GM11168 (cell line): ENCODE results near the gene DNAH7.

Source experiments
- in situ Hi-C: fragments of 300-500 bp; cut with MboI; formaldehyde crosslinking; loops from one replicate; pipeline ENCODE4 v1.12.0; 2022; ENCODE audit warnings: low sequenced_read_pairs; ENCODE audit not compliant: unreplicated experiment

DNAH7 gene

DNA sequence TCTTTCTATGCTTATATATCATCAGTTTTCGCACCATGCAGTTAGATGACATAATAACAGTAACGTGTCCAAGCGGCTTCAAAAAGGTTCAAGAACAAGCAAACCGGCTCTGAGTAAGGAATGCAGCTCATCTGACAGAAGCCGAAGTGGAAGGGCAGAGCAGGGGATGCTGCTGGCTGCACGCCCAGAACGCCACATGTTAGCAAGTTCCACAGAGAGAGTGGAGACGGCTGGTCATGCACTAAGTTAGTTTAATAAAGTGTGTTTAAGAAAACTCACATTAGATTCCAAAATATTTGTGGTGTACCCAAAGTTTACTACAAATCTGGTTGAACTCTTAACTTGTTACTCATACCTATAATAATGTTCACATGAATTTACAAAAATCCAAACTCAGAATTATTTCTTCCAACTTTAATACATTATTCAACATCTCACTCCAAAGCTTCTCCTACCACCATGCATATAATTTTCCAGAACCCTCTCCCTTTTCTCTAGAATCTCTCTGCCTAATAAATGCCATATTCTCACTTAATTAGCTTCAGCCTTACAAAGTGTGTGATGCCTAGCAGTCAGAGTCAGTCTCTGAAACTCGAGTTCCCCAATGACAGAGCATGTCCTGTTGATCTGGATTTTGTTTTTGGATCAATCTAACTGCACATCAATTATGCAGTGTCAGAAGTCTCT lies 170.0 kb downstream of the DNAH7 start:
- in situ Hi-C loops, result no loop called here

DNA sequence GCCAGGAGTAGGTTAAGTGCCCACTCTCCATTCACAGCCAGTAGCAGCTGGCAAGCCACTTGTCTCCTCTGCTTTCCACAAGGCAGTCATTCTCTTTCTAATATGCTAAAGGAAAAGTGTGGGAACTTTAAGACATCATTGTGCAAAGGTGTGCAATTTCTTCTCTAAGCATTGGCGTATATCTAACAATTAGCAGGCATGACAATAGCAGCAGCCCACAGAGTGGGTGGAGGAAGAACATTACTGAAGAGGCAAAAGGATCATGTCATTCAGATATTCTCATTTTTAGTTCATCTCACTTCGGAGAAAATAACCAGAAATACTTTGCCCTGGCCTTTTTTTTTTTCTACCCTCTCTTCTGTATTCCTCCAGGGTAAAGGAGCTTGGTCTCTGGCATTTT lies 177.6 kb downstream of the DNAH7 start:
- in situ Hi-C loops, result no loop called here

DNA sequence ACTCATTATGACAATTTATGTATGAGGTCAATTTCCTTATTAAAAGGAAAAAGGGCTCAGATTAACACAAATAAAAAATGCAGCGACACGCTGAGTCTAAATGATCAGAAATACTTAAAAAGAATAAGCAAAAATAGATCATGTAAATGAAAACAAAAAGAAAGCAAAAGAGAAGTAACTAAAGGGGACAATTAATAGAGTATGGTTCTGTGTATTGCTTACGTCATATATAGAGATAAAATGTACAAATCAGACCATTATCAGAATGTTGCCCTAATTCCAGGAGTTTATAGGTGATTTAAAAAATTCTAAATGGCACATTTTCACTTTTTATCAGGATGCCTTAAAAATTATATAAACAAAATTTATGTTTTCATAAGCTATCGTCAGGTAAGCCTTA lies 189.5 kb downstream of the DNAH7 start:
- in situ Hi-C loops, result no loop called here

DNA sequence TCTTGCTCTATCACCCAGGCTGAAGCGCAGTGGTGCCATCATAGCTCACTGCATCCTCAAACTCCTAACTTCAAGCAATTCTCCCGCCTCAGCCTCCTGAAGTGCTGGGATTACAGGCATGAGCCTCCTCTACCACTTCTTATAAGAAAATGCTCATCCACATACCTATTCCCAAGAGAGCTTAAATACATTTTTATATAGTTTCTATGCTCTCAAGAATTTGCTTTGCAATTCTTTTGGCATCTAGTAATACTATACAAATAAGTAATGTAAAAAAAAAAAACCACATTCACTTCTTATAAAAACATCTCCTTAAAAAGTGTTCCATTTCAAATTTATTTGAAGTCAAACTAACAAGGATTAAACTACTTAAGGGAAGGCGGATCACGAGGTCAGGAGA lies 197.3 kb downstream of the DNAH7 start:
- in situ Hi-C loops, result no loop called here

DNA sequence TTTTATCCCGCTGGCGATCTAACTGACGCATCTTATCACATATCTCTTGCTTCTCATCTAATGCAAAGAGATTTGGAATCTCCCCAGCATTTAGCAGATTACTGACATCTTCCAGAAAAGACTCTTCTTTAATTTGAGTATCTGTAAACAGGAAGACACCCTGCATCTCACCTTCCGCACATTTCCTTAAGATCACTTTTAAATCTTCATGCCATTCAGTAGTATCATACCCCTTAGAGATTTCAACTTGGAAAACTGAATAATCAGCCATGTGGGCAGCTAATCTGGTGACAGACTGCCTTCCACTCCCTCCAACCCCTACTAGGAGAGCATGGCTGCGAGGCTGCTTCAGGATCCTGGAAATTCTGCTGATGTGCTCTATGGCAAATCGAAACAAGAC lies 204.3 kb downstream of the DNAH7 start:
- in situ Hi-C loops, result no loop called here

DNA sequence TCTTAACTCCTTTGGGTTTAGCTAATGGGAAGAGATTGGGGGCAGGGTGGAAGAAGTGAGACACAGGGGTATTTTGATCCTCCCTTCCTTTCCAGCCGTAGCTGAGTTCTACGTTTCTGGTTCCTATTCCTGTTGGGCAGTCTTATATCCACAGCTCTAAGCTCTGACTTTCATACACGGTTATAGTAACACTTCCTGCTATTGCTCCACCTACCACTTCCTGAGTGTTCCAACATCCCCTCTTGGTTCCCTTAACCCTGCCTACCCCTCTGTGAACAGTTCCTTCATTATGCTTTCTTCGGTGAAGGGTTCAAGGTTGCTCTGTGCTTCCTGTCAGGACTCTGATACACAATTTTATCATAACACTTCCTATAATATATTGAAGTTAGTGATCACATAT lies 205.1 kb downstream of the DNAH7 start:
- in situ Hi-C loops, result no loop called here

DNA sequence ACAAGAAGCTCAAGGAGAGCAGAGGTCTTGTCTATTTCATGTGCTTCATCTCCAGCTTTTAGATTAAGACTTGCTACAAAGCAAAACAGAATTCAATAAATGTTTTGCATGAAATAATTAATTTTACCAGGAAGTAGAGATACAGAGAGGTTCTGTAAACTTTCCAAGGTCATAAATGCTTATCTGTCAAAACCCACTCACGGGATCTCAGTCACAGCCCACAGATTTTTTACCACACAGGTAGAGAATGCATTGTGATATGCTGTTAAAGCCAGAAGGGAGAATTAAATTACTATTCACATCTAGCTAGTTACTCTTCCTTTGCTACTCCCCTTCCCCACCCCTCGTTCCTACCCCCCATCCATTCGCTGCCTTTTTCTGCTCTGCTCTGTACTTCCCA lies 205.5 kb downstream of the DNAH7 start:
- in situ Hi-C loops, result no loop called here

DNA sequence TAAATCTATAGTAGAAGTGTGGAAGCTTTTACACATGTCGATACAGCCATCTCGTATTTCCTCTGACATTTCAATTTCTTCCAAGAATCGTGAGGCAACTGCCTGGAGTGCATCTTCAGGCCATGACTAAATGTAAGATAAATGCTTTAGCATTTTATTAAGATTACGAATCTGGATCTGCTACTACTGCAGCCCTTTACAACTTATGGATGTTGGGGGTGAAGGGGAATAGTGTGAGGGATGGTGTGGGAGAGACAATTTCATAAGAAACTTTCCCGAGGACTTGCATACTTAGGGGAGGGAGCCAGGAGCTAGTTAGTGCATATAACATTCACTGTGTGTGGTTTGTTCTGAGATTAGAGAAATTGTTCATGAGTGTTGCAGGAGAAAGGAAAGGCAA lies 206.8 kb downstream of the DNAH7 start:
- in situ Hi-C loops, result no loop called here

DNA sequence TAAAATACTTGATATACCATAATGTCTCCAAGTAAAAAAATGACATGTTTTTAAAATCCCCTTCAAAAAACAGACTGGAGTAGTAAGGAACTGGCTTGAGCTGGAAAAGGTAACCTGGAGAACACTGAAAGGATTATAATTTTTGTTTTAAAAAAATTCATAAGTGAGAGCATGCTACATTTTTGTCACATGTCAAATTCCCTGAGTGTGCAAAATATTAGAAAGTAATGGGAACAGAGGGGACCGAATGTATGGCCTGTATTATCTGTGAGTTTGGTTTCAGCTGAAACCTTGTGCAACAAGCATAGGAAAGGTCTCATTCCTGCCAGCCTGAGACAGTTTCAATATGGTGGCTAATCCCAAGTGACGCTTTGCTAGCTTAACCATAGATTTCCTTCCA lies 209.1 kb downstream of the DNAH7 start:
- in situ Hi-C loops, result no loop called here

DNA sequence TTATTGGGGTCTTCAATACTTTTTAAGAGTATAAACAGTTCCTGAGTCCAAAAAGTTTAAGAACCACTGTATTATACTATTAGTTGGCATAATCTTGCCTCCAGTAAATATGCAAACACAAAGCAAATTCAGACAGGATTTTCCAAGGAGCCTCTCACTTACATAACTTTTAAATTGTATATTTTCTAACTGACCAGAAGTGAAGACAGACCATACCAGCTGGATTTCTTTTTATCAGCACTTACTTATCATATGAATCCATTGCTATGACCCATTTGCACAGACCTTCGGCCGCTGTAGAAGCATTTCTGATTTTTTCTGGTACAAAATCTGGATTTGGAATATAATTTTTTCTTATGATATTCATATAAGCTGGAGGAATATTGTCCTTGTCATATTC lies 211.5 kb downstream of the DNAH7 start:
- in situ Hi-C loops, result no loop called here

DNA sequence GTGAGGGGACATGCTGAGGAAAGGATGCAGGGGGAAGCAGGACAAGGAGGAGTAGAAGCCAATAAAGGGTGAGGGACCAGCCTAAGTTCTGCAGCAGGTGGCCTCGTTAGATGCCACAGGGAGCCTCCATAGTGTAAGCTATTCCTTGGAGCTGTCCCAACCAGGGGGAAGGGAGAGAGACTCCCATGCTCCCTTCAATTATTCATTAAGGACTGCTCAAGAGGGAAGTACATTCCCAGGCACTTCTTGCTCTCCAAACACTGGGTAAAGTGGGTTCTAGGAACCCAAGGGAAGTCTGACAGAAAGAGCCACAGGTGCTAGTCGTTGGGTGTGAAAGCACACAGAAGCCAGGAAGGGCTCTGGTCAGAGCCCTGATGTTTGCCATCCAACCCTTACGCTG lies 217.9 kb downstream of the DNAH7 start:
- in situ Hi-C loops, result no loop called here

DNA sequence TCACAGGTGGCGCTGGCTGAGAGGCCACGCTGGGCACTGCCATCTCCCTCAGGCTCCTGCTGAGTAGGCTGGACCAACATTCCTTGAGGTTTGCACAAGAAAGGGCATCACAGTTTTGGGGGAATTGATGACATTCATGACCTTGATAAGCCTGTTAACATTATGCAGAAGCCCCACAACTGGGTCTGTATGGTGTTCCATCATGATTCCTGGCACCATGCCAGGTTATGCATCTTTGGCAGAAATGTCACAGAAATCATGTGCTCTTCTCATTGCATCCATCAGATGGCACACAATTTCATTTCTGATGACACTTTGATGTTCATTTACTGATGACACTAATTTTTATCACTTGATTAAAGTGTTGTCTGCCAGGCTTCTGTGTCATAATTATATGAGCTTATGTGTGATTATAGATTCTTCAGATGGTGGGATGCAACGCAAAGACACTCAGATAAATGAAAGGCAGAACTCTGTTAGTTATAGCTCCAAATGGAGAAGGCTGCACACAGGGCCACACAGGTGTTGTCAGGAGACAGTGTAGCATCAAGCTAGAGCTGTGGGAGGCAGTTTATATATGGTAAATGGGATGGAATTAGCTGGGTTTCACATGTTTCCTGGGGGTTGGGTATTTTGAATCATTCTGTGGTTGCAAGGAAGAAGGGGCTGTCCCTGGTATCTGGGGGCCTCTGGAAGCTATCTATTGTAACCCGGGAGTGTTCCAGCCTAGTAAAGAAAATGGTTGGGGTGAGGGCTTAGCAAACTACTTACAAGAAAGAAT lies 220.3 kb downstream of the DNAH7 start:
- in situ Hi-C loops, result no loop called here

DNA sequence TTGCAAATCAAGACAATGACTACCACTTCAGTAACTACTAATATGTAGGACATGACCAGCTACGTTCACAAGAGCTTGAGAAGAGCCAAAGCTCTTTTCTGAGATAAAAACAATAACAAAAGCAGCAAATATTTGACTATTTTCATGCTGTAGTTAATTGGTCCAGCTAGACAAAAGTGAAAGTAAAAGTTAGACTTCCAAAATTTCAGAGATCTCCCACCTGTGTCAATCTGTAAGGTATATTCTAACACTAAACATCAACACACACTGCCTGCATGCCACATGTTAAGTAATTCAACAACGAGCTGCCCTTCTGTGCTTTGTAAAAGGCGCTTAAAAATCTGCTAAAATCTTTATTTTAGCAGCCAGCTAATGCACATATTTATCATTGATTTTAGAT lies 225.7 kb downstream of the DNAH7 start:
- in situ Hi-C loops, result no loop called here

DNA sequence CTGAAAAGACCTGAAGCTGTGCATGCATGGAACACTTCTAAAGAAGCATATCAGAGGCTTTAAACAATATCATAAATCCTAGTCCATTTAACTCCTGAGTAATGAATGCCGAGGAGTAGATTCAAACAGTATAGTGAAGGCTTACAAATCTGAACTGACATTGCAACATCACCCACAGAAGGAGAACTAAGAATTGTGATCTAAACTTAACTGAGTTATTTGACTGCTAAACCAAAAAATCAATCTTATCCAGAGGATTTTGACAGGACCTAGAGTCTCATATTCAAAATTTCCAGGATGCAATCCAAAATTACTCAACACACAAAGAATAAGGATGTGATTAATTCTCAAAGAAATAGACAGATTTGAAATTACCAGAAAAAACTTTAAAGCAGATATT lies 230.6 kb downstream of the DNAH7 start:
- in situ Hi-C loops, result no loop called here

DNA sequence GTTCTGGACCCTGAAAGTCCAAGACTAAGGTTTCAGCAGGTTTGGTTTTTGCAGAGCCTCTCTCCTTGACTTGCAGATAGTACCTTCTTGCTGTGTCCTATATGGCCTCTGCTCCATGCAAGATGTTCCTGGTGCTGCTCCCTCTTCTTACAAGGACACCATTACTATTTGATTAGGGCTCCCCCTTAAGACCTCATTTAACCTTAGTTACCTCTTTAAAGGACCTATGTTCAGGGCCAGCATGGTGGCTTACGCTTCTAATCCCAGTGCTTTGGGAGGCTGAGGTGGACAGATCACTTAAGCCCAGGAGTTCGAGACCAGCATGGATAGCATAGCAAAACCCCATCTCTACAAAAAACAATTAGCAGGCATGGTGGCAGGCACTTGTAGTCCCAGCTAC lies 232.6 kb downstream of the DNAH7 start:
- in situ Hi-C loops, result no loop called here

DNA sequence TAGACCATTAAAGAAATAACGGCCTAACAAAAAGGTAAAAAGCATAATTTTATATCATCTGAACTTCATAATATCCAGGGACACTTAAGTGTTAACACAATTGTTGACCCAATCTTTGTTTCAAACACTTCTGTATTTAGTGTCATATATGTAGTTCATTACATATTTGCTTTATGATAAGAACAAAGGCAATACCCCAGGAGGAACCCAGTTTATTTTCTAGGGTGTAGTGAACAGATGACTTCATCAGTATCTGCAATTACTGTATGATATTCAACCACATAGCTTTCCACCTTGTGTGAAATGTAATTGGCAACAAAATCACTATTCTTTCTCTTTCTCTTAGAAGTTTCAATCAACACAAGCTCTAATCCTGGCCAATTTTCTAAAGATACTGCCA lies 233.8 kb downstream of the DNAH7 start:
- in situ Hi-C loops, result no loop called here

DNA sequence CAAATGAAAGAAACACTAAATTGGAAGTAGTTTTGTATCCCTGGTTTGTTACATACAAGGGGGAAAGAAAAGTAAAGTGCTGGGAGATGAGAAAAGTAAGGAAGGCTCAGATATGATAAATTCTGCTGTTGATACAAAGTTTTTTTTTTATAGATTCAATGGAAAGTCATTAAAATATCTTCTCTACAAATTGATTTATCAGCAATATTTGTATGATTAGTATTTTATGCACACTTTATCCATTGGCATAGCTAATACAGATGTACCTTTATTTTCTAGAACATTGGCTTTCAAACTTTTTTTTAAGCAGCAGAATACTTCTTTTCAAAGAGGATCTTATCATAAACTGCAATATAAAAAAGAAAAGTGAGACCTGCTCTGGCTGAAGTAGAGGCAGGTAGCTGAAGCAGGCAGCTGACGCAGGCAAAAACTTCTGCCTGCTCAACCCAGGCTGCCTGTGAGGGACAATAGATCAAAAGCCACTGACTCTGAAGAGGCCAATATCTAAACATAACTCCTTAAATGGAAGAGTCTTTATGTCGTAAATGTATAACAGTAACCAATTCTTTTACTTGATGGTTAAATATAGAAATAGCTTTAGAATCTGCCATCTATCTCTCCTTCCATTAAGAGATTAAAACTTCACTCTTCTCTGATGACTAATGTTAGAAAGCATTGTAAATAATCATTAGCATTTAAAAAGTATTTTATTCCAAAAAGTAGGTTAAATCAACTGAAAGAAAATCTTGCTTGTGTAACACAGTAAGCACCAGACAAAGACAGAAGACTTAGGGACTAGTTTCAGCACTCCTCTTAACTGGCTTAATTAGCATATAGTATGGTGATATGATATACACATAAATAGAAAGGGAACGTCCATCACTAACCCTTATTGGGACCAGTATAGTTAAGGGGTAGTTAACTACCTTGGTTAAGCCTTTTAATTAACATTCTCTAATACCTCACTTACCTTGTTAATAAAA lies 237.4 kb downstream of the DNAH7 start:
- in situ Hi-C loops, result no loop called here

DNA sequence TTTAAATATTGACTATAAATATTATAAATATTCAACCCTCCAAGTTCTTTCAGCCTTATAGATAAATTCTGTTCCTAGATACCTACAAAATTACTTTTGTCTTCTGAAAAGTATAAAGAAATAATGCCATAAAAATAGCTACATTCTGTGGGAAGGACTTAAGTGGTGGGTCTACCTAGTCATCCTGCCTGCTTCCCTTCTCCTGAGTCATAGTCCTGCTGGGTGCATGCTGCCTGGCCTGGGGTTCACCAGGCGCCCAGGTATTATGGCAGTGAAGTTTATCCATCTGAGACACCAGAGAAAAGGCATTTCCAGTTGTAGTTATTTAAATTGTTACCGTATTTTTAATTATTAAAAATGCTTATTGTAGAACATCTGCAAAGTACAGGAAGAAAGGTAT lies 244.2 kb downstream of the DNAH7 start:
- in situ Hi-C loops, result no loop called here

DNA sequence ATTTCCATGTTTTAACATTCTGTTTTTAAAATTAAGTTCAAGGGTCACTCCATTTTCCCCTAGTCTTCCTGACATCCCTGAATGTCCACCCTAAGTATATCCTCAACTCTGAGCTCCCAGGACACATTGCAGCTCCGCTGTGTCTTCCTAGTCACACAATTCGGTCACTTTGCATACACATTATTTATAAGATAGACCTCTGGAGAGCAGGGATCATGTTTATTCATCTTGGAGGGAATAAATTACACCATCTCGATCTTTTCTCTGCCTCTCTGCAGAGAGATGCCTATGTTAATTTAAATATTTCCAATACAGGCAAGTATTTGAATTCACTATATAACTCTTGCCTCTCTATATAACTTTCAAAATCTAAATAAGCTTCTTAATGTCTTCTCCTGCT lies 245.4 kb downstream of the DNAH7 start:
- in situ Hi-C loops, result no loop called here

DNA sequence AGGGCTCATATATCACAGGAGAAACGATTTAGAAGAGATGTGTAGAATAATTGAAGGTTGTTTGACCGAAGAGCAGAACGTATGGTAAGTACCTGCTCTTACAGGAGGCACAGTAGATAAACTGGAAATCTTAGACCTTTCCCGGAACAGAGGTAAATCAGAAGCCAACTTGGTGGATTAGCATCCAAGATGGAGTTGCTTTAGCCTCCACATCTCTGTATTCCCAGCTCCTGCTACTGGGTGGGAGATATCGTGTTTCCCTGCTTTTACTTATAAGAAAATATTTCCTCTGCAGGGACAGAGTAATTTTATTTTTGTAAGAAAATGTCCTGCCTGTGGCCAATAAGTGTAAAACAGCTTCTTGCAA lies 247.1 kb downstream of the DNAH7 start:
- in situ Hi-C loops, result no loop called here
